Colonic mucosa (tissue), 4 donors: ENCODE data around the gene NASP. TPM values are rescaled to one million over a fixed set of nuclear protein-coding genes. Genes with fewer than 3 reads are reported as not detected.

Experiments
- DNase-seq: peaks from one replicate; pipeline ENCODE4 v3.0.0-alpha.2; 2020
- H3K27ac ChIP-seq: fragments of 200-600 bp; one replicate; pipeline ENCODE4 v1.8.0; 2021
- H3K27me3 ChIP-seq: fragments of 200-600 bp; one replicate; pipeline ENCODE4 v1.8.0; 2021
- H3K36me3 ChIP-seq: fragments of 200-600 bp; one replicate; pipeline ENCODE4 v1.8.0; 2021
- H3K4me1 ChIP-seq: fragments of 200-600 bp; one replicate; pipeline ENCODE4 v1.8.0; 2021; ENCODE audit warnings: mild to moderate bottlenecking
- H3K4me3 ChIP-seq: fragments of 200-600 bp; one replicate; pipeline ENCODE4 v1.8.0; 2021
- H3K9ac ChIP-seq, 2 donors: one replicate each; pipeline ENCODE4 v1.7.0; 2013; ENCODE audit warnings: control low read depth in 2 of 2, low read depth in 2 of 2, low read length in 2 of 2
- H3K9me3 ChIP-seq: fragments of 200-600 bp; one replicate; pipeline ENCODE4 v1.8.0; 2021
- CTCF ChIP-seq: fragments of 200-600 bp; IDR thresholded peaks from one replicate; pipeline ENCODE4 v1.8.0; 2022; ENCODE audit warnings: antibody characterized with exemption, mild to moderate bottlenecking
- intact Hi-C: fragments of 100-400 bp; cut with DNase I; formaldehyde crosslinking; loops from one replicate; pipeline ENCODE4 v1.14.1; 2022
- total RNA-seq, 2 donors: library from RNA; stranded (reverse); fragmentation: NEBNext Ultra II Directional in 1 of 2; extraction: Animal tissue kit (Norgen Biotek cat#: 25700) in 1 of 2; gene quantifications; one replicate each; pipeline ENCODE4 v1.2.1, GENCODE V29; 2021
- donor health status: healthy.
- donor health status: DM: no; HTN: no; CAD: no.
- donor health status: DM: no; HTN: no; CAD: no.

NASP gene
- total RNA-seq, 2 donors from 2014 or later, result 54.7 to 119 TPM

- intact Hi-C loops, result no loop called here
- Histone ChIP-seq H3K4me3 (no peak overlapping the region), H3K9me3 (no peaks in the 10 kb centered on the region), H3K27me3 (no peaks in the 10 kb centered on the region), H3K4me1 (no peaks in the 10 kb centered on the region), H3K27ac (no peak overlapping the region), H3K36me3 (peaks cover 15% of the 10 kb centered on the region), H3K9ac (no peak overlapping the region)
- no peak for DNase-seq
- no peak for TF ChIP-seq CTCF
Observed at GRCh38 chr1:45660336-45660735, 76.5 kb downstream of the NASP start.

GRCh38 chr1:45666836-45667235, 83.0 kb downstream of the NASP start:
- Histone ChIP-seq H3K27ac (no peak overlapping the region), H3K4me3 (no peak overlapping the region), H3K4me1 (peaks cover 6% of the 10 kb centered on the region), H3K9me3 (no peaks in the 10 kb centered on the region), H3K9ac (no peak overlapping the region), H3K27me3 (no peaks in the 10 kb centered on the region), H3K36me3 (no peaks in the 10 kb centered on the region)
- DNase-seq, result no peak
- intact Hi-C loops, result no loop called here
- TF ChIP-seq CTCF, result no peak

GRCh38 chr1:45667321-45668111, 83.7 kb downstream of the NASP start:
- Histone ChIP-seq H3K4me3 (no peak overlapping the region), H3K4me1 (peaks cover 6% of the 10 kb centered on the region), H3K36me3 (no peaks in the 10 kb centered on the region), H3K27me3 (no peaks in the 10 kb centered on the region), H3K27ac (no peak overlapping the region), H3K9me3 (no peaks in the 10 kb centered on the region), H3K9ac (no peak overlapping the region)
- no peak for DNase-seq
- no peak for TF ChIP-seq CTCF
- intact Hi-C loops, result no loop called here

Other genes starting within 250 kb of the NASP start
- 10 to 100 TPM; 10.1 to 20.5 TPM for gene TOE1, start 243.9 kb upstream of the NASP start, total RNA-seq
- gene MUTYH, start 243.6 kb upstream of the NASP start, total RNA-seq, result 10 to 100 TPM; 17.0 to 65.0 TPM
- 10 to 100 TPM; 11.3 to 15.3 TPM for gene TESK2, start 92.9 kb upstream of the NASP start, total RNA-seq
- gene CCDC163, start 84.0 kb upstream of the NASP start, total RNA-seq, result 1 to 10 TPM in 1 of 2 donors, under 1 TPM in 1; 0.96 to 2.2 TPM
- 10 to 100 TPM in 1 of 2 donors, 1 to 10 TPM in 1; 5.9 to 23.6 TPM for gene MMACHC, start 83.7 kb upstream of the NASP start, total RNA-seq
- gene PRDX1, start 62.2 kb upstream of the NASP start, total RNA-seq, result 100 to 1,000 TPM; 325 to 508 TPM
- 100 to 1,000 TPM; 203 to 263 TPM for gene AKR1A1, start 33.2 kb upstream of the NASP start, total RNA-seq
- 1 to 10 TPM; 1.8 to 2.4 TPM for gene CCDC17, start 40.0 kb downstream of the NASP start, total RNA-seq
- 100 to 1,000 TPM; 157 to 214 TPM for gene GPBP1L1, start 102.5 kb downstream of the NASP start, total RNA-seq
- 10 to 100 TPM; 21.4 to 23.6 TPM for gene TMEM69, start 104.1 kb downstream of the NASP start, total RNA-seq
- 10 to 100 TPM; 17.7 to 19.2 TPM for gene IPP, start 166.6 kb downstream of the NASP start, total RNA-seq
- 10 to 100 TPM; 76.3 to 79.1 TPM for gene MAST2, start 219.6 kb downstream of the NASP start, total RNA-seq